ENCODE results near the gene LHX1. TPM values are rescaled to one million over a fixed set of nuclear protein-coding genes. Genes with fewer than 3 reads are reported as not detected.

The LHX1 gene
- total RNA-seq, 1 experiment from 2014 or later, result not detected

GRCh38 chr17:36919407-36919968, 17.8 kb upstream of the LHX1 start:
- Histone ChIP-seq H2AFZ (ENCODE audit: low read length) (no peak overlapping the region), H3K9ac (ENCODE audit: low read length) (no peak overlapping the region), H3K9me2 (replicated peaks; ENCODE audit: insufficient read depth, low read length) (no peaks in the 10 kb centered on the region), H3K27ac (ENCODE audit: low read length) (no peak overlapping the region), H3K4me2 (ENCODE audit: low read depth, low read length, poor library complexity, severe bottlenecking) (no peak overlapping the region), H3K27me3 (ENCODE audit: low read length) (no peaks in the 10 kb centered on the region), H3K79me2 (ENCODE audit: low read length) (no peaks in the 10 kb centered on the region), H3K36me3 (ENCODE audit: insufficient read depth, low read length) (no peaks in the 10 kb centered on the region), H3K4me3 (ENCODE audit: low read length) (no peak overlapping the region), H3K9me3 (ENCODE audit: low read length) (no peaks in the 10 kb centered on the region), H3K4me1 (ENCODE audit: low read length) (no peaks in the 10 kb centered on the region), H4K20me1 (ENCODE audit: insufficient read depth, low read depth, low read length) (no peaks in the 10 kb centered on the region)
- no peak for DNase-seq

DNA sequence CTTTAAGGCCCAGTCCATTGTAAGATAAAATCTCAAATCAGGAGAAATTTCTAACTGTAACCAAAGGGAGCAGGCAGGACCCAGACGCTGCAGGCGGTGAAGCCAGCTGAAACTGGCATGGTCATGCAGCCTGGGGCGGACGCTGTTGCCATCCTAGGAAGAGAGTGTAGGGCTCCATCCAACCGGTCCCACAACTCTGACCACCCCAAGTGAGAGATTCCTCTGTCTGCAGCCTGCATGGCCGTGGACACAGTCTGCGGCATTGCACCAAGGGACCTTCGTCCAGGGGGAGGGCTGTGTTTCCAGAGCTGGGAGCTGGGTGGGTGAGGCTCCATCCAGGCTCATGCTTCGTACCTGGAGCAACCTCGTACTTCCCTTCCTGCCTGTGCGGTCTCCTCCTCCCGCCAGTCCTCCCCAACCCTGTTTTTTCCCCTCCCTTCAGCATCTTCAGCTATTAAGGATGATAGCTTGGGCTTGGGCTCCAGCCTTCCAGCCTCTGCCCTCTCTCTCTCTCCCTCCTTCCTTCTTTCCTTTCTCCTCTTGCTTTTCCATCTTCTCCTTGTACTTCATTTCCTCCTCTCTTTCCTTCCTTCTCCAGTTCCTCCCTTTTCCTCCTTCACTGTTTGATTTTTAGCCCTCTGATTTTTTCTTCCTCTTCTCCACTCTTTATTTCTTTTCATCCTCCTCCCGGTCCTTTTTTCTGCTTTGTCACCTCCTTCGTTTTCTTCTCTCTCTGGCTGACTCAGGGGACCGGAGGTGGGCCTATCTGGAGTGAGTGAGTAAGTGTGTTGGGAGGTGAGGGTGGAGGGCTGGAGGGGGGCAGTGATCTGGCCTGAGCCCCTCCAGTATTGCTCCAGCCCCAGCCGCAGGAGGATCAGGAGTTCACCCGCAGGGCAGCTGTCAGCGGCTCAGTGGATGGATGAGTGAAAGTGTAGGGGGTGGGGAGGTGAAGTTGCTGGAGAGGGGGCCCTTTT, 17.0 kb upstream of the LHX1 start:
- Histone ChIP-seq H2AFZ (ENCODE audit: low read length) (no peak overlapping the region), H3K27ac (ENCODE audit: low read length) (no peak overlapping the region), H3K36me3 (ENCODE audit: insufficient read depth, low read length) (no peaks in the 10 kb centered on the region), H3K9me2 (replicated peaks; ENCODE audit: insufficient read depth, low read length) (no peaks in the 10 kb centered on the region), H3K4me2 (ENCODE audit: low read depth, low read length, poor library complexity, severe bottlenecking) (no peak overlapping the region), H3K9me3 (ENCODE audit: low read length) (no peaks in the 10 kb centered on the region), H4K20me1 (ENCODE audit: insufficient read depth, low read depth, low read length) (no peaks in the 10 kb centered on the region), H3K4me3 (ENCODE audit: low read length) (no peak overlapping the region), H3K4me1 (ENCODE audit: low read length) (no peaks in the 10 kb centered on the region), H3K27me3 (ENCODE audit: low read length) (no peaks in the 10 kb centered on the region), H3K79me2 (ENCODE audit: low read length) (no peaks in the 10 kb centered on the region), H3K9ac (ENCODE audit: low read length) (no peak overlapping the region)
- no peak for DNase-seq

DNA sequence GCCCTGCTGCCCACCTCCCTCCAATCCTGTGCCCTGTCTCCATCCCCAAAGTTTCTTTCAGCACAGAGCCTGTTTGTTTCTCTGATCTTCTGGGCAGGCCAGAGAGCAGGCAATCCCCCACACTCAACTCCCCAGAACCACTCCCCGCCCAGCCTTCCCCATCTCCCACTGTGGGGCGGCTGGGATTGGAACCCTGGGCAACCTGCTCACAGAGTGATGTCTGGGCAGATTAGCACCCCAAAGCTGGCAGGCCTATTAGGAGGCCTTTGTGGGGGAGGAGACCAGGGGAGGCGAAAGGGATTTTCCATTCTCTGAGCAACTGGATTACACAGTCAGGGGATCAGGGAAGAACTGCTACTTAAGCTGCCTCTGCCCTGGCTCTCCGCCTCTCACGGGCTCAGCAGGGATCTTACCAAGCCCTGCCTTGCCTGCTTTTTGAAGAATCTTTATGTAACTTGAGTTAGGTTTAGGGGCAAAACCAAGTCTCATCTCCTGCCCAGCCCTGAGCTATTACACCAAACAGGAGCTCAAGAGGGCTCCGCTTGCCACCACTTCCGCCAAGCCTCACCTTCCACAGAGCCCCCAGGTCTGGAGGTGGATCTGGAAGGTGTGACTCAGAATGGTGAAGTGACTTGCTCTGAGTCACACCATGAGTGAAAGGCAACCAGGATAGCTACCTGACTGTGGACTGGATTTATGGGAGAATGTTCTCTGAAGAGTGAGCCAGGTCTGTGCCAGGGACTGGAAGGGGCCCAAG, 16.0 kb upstream of the LHX1 start:
- no peak for DNase-seq
- H4K20me1 ChIP-seq (ENCODE audit: insufficient read depth, low read depth, low read length), result no peaks in the 10 kb centered on the region
- no peaks in the 10 kb centered on the region for H3K79me2 ChIP-seq (ENCODE audit: low read length)
- H3K9me3 ChIP-seq (ENCODE audit: low read length), result no peaks in the 10 kb centered on the region
- no peak overlapping the region for H3K4me2 ChIP-seq (ENCODE audit: low read depth, low read length, poor library complexity, severe bottlenecking)
- H3K9me2 ChIP-seq (replicated peaks; ENCODE audit: insufficient read depth, low read length), result no peaks in the 10 kb centered on the region
- no peaks in the 10 kb centered on the region for H3K4me1 ChIP-seq (ENCODE audit: low read length)
- no peaks in the 10 kb centered on the region for H3K36me3 ChIP-seq (ENCODE audit: insufficient read depth, low read length)
- H3K27me3 ChIP-seq (ENCODE audit: low read length), result no peaks in the 10 kb centered on the region
- H2AFZ ChIP-seq (ENCODE audit: low read length), result no peak overlapping the region
- H3K9ac ChIP-seq (ENCODE audit: low read length), result no peak overlapping the region
- no peak overlapping the region for H3K4me3 ChIP-seq (ENCODE audit: low read length)
- H3K27ac ChIP-seq (ENCODE audit: low read length), result no peak overlapping the region

GRCh38 chr17:36922175-36922574, 15.1 kb upstream of the LHX1 start:
- Histone ChIP-seq H3K9me2 (replicated peaks; ENCODE audit: insufficient read depth, low read length) (no peaks in the 10 kb centered on the region), H3K27me3 (ENCODE audit: low read length) (no peaks in the 10 kb centered on the region), H3K4me2 (ENCODE audit: low read depth, low read length, poor library complexity, severe bottlenecking) (no peak overlapping the region), H3K4me1 (ENCODE audit: low read length) (no peaks in the 10 kb centered on the region), H4K20me1 (ENCODE audit: insufficient read depth, low read depth, low read length) (no peaks in the 10 kb centered on the region), H3K9ac (ENCODE audit: low read length) (no peak overlapping the region), H3K79me2 (ENCODE audit: low read length) (no peaks in the 10 kb centered on the region), H3K4me3 (ENCODE audit: low read length) (no peak overlapping the region), H3K9me3 (ENCODE audit: low read length) (no peaks in the 10 kb centered on the region), H2AFZ (ENCODE audit: low read length) (no peak overlapping the region), H3K27ac (ENCODE audit: low read length) (no peak overlapping the region), H3K36me3 (ENCODE audit: insufficient read depth, low read length) (no peaks in the 10 kb centered on the region)
- no peak for DNase-seq

GRCh38 chr17:36923814-36924221, 13.5 kb upstream of the LHX1 start:
- Histone ChIP-seq H2AFZ (ENCODE audit: low read length) (no peak overlapping the region), H3K9ac (ENCODE audit: low read length) (no peak overlapping the region), H3K36me3 (ENCODE audit: insufficient read depth, low read length) (no peaks in the 10 kb centered on the region), H3K4me1 (ENCODE audit: low read length) (no peaks in the 10 kb centered on the region), H3K4me2 (ENCODE audit: low read depth, low read length, poor library complexity, severe bottlenecking) (no peak overlapping the region), H3K4me3 (ENCODE audit: low read length) (no peak overlapping the region), H3K27me3 (ENCODE audit: low read length) (no peaks in the 10 kb centered on the region), H3K79me2 (ENCODE audit: low read length) (no peaks in the 10 kb centered on the region), H3K9me2 (replicated peaks; ENCODE audit: insufficient read depth, low read length) (no peaks in the 10 kb centered on the region), H4K20me1 (ENCODE audit: insufficient read depth, low read depth, low read length) (no peaks in the 10 kb centered on the region), H3K27ac (ENCODE audit: low read length) (no peak overlapping the region), H3K9me3 (ENCODE audit: low read length) (no peaks in the 10 kb centered on the region)
- no peak for DNase-seq

GRCh38 chr17:36926226-36926625, 11.0 kb upstream of the LHX1 start:
- DNase-seq, result no peak
- no peak overlapping the region for H3K4me3 ChIP-seq (ENCODE audit: low read length)
- no peaks in the 10 kb centered on the region for H3K9me3 ChIP-seq (ENCODE audit: low read length)
- no peaks in the 10 kb centered on the region for H3K9me2 ChIP-seq (replicated peaks; ENCODE audit: insufficient read depth, low read length)
- no peaks in the 10 kb centered on the region for H4K20me1 ChIP-seq (ENCODE audit: insufficient read depth, low read depth, low read length)
- H3K4me1 ChIP-seq (ENCODE audit: low read length), result no peaks in the 10 kb centered on the region
- H3K27me3 ChIP-seq (ENCODE audit: low read length), result no peaks in the 10 kb centered on the region
- no peak overlapping the region for H2AFZ ChIP-seq (ENCODE audit: low read length)
- H3K27ac ChIP-seq (ENCODE audit: low read length), result no peak overlapping the region
- no peak overlapping the region for H3K4me2 ChIP-seq (ENCODE audit: low read depth, low read length, poor library complexity, severe bottlenecking)
- no peaks in the 10 kb centered on the region for H3K79me2 ChIP-seq (ENCODE audit: low read length)
- H3K9ac ChIP-seq (ENCODE audit: low read length), result no peak overlapping the region
- H3K36me3 ChIP-seq (ENCODE audit: insufficient read depth, low read length), result no peaks in the 10 kb centered on the region

DNA sequence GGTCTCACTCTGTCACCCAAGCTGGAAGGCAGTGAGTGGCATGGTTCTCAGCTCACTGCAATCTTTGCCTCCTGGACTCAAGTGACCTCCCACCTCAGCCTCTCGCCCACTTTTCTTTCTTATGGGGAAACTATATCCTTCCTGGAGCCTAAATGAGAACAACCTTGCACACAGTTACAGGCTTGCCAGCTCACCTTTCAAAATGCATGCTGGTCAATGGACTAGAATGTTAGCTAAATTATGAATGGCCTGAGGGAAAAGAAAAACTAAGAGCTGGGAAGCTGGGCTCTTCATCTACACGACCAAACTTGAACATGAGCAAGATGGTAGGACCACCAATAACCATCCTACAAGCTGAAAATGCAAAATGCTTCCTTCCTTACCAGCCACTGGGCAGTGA, 10.6 kb upstream of the LHX1 start:
- Histone ChIP-seq H3K79me2 (ENCODE audit: low read length) (no peaks in the 10 kb centered on the region), H4K20me1 (ENCODE audit: insufficient read depth, low read depth, low read length) (no peaks in the 10 kb centered on the region), H2AFZ (ENCODE audit: low read length) (no peak overlapping the region), H3K9ac (ENCODE audit: low read length) (no peak overlapping the region), H3K36me3 (ENCODE audit: insufficient read depth, low read length) (no peaks in the 10 kb centered on the region), H3K4me2 (ENCODE audit: low read depth, low read length, poor library complexity, severe bottlenecking) (no peak overlapping the region), H3K4me1 (ENCODE audit: low read length) (no peaks in the 10 kb centered on the region), H3K9me3 (ENCODE audit: low read length) (no peaks in the 10 kb centered on the region), H3K27ac (ENCODE audit: low read length) (no peak overlapping the region), H3K4me3 (ENCODE audit: low read length) (no peak overlapping the region), H3K9me2 (replicated peaks; ENCODE audit: insufficient read depth, low read length) (no peaks in the 10 kb centered on the region), H3K27me3 (ENCODE audit: low read length) (no peaks in the 10 kb centered on the region)
- DNase-seq, result no peak

Data from Karpas-422 (cell line).